ENCODE data around the gene TERT.

DNA sequence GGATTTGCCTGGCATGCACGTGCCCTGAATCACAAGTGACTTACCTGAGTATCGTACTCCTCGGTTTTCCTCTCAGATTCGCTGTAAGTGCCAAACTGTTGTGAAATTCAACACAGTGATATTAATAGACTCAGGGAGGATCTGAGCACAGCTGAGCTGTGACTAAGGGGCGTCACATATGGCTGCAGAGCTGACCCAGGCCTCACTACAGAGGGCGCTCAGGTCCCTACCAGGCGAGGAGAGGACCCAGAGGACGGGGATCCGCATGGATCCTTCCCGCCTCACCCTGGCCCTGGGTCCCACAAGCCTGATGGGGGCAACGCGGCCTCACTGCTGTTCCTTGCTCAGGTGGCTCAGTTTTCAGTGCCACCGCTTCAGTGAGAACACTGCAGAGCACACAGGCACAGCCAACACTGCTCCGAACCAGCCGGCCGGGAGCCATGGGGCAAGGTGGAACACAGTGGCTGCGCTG, 29.9 kb upstream of the TERT start:
- no peak for TF ChIP-seq RCOR1 (IDR thresholded peaks at IDR 0.05; ENCODE audit: low read depth, low read length)
- no peak for TF ChIP-seq CHD4 (IDR thresholded peaks at IDR 0.05; ENCODE audit: borderline replicate concordance)
- no peak for TF ChIP-seq POLR2A (IDR thresholded peaks at IDR 0.05; ENCODE audit: low read length)
- TF ChIP-seq, protein P1, sequence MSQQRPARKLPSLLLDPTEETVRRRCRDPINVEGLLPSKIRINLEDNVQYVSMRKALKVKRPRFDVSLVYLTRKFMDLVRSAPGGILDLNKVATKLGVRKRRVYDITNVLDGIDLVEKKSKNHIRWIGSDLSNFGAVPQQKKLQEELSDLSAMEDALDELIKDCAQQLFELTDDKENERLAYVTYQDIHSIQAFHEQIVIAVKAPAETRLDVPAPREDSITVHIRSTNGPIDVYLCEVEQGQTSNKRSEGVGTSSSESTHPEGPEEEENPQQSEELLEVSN (IDR thresholded peaks at IDR 0.05; ENCODE audit: borderline replicate concordance, low read depth), result no peak
